GM19395 (cell line): ENCODE data around the gene ZNF256.

ENCODE experiments used
- ATAC-seq: cut with Tn5 transposase; IDR thresholded peaks from one replicate; pipeline ENCODE4 v1.9.1; 2021; ENCODE audit warnings: mild to moderate bottlenecking, moderate library complexity; ENCODE audit not compliant: unreplicated experiment

The ZNF256 gene

DNA sequence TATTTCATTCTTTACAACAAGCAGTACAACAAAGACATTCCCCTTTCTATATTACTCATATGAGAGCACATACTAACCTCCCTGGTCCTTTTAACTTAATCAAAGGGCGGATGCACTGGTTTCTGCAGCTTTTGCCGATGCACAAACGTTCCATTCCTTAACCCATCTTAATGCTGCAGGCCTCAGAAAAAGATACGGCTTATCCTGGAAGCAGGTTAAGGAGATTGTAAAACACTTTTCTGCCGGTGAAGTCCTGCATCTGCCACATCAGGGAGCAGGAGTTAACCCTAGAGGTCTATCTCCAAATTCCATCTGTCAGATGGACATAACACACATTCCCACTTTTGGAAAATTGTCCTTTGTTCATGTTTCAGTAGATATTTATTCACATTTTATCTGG lies 47.2 kb downstream of the ZNF256 start:
- ATAC-seq: no peak
